HG02885 (cell line): ENCODE data around the gene NRN1L.
"Not testable (repeated sequence)": the region's sequence is repeated elsewhere in the genome, so short reads cannot be mapped to it uniquely, and the experiment has no call there.

Experiments used
- ATAC-seq: cut with Tn5 transposase; IDR thresholded peaks from one replicate; pipeline ENCODE4 v1.9.1; 2021; ENCODE audit warnings: mild to moderate bottlenecking; ENCODE audit not compliant: unreplicated experiment, poor library complexity

Gene NRN1L

DNA sequence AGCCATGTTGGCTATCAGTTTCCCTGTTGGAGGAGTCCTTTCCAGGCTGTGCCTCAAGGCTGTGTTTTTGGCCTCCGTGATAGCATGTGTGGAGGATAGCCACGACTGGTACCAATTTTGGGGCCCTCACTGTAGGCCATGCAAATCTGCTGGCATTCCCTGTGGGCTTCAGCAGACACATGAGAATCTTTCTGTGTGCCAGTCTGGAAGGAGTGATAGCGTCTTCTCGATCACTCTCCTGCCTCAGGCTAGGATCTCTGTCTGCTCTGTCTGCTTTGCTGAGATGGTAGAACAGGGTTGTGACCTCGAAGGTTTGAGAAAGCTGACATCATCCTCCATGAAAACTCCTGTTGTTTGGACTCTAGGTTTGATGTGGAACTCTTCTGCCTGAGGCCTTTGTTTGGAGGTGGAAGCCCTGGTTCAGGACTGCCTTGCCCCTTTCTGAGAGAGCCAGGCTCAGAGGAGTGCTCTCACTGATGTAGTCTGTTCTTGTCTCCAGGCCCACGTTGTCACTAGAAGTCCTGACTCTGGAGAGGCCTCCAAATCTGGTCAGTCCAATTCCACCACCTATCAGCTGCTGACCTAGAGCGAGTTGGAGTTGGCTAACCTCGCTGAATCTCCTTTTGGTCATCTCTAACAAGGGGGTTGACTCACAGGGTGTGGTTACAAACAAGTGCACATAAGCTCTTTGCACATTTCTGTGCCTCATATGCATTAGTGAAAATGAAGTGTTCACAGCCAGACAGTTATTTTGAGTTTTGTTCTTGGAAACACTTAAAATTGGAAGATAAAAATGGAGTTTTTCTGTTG, 23.9 kb upstream of the NRN1L start:
- ATAC-seq: no peak

DNA sequence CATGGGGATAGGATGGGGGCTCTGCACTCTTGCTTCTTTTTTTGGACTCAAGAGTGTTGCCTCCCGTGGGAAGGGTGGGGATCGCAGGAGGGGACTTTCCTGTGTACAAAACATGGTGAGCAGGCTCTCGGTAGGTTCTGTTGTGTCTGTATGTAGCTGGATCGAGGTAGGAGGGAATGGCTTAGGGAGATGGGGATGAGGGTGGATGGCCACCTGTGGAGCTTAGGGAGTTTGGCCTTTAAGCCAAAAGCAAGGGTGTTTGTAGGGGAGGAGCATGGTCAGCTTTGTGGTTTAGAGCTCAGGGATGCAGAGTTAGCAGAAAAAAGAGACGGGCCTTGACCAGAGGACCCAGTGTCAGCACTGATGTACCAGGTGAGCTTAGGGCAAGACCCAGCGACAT, 22.8 kb upstream of the NRN1L start:
- ATAC-seq: no peak

DNA sequence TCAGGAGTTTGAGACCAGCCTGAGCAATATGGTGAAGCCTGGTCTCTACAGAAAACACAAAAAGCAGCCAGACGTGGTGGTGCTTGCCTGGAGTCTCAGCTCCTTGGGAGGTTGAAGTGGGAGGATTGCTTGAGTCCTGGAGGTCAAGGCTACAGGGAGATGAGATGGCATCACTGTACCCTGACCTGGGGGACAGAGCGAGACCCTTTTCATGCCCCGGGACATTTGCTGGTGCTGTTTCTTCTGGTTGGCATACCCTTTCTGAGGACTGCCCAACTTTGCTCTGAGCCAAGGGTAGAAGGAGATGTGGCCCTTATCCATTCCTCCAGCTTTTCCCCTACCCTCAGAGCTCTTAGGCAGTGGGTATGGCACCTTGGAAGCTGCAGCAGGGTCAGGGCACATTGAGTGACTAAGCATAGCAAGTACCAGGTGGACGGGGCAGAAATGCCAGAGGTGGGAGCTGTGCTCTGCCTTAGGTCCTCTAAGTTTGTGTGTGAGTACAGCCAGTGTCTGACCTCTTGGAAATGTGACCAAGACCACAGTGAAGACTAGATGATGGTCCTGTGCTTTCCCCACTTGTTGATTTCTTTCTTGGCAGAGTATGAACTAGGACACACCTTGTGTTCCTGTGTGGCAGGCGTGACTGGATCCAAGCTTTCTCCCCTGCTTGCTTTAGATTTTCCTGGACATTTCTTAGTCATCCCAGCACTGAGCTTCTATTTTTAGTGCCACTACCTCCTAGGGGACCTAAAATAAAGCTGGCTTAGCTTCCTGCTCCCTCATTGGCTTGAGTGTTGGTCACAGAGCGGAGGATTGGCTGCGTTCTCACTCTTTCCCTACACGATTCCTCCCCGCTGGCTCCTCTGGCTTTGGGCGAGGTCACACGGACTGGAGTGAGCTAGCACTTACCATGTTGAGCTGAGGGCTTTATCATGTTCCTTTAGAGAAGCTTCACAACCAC, 21.8 kb upstream of the NRN1L start:
- no peak for ATAC-seq

DNA sequence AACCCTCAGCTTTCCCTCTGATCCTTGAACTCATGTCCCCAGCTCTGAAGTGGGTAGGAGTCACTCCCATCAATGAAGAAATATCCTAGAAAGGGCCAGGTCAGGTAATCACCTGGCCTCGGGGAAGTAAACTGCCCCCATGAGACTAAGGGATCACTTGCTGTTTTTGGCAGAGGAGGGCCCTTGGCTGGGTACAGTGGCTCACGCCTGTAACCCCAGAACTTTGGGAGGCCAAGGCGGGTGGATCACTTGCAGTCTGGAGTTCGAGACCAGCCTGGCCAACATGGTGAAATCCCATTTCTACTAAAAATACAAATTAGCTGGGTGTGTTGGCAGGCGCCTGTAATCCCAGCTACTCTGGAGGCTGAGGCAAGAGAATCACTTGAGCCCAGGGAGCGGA, 20.6 kb upstream of the NRN1L start:
- ATAC-seq: not testable (repeated sequence)

DNA sequence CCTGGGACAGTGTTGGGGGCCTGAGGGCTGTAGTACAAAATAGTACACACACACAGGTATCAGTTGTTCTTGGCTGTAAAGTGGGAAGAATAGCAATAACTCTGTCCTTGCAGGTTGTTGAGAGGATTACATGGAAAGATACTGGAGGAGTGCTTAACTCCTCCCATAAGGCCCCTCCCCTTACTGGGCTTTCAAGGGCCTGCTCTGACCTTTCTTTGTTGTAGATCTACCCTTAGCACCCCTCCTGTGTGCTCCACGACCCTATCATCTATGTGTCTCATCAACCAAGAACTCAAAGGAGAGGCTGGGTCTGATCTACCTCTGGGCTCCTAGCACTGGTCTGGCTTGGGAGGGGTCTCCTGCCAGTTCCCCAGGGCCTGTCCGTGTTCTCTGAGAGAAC, 20.1 kb upstream of the NRN1L start:
- ATAC-seq: no peak

DNA sequence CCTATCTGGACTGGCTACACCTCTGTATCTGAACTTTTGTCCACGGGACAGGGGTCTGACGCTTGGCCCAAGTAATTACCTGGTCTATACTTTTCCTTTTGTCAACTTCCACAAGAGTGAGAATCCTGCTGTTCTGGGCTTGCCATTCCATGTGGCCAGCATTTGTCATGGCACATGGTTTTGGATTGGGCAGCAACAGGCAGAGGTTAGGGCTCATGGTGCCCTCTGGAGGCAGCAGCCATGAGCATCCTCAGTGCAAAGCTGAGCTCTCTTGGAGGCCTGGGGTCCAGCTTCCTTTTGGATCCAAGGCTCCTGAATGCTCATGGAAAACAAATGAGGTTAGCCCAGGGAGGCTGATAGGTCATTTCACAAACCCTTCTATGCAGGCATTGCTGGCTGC, 19.4 kb upstream of the NRN1L start:
- no peak for ATAC-seq

DNA sequence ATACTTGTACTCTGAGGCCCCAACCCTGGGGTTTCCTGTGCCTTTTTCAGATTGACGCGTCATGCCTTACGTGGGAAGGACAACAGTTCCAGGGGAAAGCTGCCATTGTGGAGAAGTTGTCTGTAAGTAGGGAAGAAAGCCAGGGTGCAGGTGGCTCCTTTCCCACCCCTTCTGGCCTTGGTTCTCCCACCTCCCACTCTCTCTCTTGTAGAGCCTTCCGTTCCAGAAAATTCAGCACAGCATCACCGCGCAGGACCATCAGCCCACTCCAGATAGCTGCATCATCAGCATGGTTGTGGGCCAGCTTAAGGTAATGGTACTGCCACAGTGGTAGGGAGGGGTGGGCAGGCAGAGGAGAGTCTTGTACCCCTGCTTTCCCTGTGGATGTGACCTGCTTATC, 16.4 kb upstream of the NRN1L start:
- ATAC-seq: no peak

DNA sequence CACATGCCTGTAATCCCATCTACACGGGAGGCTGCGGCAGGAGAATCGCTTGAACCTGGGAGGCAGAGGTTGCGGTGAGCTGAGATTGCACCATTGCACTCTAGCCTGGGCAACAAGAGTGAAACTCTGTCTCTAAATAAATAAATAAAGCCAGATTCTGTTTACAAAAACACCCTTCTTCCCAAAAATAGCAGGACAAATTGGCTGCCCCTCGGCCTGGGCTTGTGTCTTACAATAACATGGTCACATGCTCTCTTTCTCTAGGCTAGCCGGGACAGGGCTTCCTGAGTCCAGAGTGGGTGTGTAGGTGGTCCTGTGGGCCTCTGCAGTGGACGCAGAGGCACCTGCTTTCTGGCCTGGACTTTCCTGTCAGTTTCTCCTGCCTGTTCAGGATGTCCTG, 15.0 kb upstream of the NRN1L start:
- ATAC-seq: no peak

DNA sequence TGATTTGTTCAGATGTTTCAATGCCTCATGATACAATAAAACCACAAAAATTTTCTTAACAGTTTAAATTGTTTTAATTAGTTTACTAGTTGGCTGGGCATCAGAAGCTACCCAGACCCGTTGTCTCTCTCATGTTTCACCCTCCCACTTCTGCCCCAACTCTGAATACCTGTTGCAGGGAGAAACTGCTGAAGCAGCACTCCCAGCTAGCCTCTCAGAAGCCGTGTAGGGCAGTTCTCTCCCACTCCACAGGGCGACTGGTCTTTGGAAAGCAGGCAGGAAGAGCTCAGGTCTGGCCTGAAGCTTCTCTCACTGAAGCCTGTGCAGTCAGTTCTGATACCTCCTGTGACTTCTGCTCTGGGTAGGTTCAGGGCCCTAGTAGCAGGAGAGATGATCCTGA, 13.4 kb upstream of the NRN1L start:
- no peak for ATAC-seq

DNA sequence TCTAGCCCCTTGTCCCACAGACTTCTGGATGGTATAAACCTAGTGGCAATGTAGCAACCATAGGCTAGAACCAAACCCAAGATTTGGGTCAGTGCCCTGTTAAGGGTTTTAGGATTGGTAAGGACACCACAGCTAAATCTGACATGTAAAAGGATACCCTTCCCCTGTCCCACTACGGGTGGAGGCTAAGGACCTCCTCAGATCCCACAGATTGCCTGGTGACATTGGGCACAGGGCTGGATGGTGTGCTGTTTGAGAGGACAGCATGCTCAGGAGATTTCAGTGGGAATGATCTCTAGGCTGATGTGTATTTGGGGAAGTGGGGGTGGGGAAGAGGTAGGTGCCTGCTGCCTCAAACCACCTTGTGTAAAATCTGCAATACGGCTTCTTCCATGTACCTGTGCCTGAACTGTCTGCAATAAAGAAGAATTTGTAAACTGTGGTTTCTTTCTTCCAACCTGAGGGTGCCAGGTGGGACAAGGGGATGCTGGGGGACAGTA, 12.5 kb upstream of the NRN1L start:
- no peak for ATAC-seq

DNA sequence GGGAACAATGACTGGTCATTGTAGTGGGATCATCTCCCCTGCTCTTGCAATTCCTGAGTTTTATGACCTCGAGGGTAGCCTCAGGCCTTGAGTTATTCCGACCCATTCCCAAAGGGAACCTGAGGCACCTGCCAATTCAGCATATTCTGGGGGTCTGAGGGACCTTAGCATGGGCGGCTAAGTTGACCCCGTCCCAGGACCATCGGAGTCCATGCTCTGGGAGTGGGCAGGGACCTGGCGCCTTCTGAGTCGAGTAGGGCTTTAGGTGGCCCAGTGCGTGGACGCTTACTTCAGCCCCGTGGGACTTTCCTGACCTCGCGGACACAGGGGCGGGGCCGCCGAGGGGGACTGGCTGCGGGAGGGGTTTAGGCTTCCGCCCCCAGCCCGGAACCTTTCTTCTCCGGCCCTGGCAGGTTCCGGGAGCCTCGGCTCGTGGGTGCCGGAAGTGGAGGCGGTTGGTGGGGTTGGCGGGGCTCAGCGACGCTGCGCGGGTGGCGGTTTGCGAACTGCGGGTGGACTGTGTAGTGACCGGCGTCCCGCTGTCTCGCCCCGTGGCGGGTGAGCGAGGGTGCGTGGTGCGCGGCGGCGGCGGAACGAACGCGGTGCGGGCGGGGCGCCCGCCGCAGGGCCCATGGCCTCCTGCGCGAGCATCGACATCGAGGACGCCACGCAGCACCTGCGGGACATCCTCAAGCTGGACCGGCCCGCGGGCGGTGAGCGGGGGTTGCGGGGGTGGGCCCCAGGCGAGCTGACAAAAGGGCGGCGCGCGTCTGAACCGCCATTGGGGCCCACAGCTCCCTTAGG, 11.9 kb upstream of the NRN1L start, which contains the start of gene EDC4:
EDC4 (plus strand) TSS at position 422 of the 804 bp plus-strand sequence; CDS start at position 632, 210 bp downstream.
- ATAC-seq: peak; percentile 80

DNA sequence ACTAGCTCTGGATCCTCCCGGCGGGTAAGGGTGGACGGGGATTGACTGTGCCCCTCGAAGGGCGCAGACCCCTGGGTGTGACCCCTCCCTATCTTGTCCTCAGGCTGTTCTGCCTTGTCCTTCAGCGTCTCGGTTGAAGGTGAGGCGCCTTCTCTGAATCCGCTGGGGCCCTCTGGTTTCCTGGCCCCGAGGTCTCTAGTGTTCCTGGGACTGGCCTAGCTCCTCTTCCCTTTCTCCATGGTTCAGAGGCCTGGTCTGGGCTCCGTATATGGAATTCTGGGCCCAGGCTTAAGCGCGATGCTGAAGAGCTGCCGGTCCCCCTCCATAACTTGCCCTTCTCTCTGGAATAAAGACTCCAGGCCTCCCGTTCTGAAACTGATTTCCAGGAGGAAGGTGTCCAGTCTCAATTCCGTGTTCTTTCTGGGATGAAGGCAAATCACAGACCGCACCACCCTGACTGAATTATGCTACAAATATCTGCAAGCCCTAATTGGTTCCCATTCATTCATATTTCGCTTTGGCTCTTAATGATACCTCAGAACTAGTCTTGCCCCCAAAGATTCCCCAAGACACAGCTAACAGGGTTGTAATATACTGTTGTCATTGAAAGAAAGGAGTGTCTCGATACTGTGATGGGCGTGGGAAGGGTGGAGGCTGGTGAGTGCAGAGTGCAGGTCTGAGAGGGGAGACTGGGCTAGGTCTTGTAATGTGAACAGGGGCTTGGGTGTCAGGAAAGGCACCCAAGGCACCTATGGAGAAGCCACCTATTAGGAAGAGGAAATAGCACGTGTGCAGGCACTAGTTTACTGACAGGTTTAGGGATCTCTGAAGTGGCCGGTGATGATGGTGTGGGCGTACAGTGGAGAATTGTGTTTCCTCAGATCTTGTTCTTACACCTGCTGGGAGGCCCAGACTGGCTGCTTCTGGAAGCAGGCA, 11.0 kb upstream of the NRN1L start:
- no peak for ATAC-seq

DNA sequence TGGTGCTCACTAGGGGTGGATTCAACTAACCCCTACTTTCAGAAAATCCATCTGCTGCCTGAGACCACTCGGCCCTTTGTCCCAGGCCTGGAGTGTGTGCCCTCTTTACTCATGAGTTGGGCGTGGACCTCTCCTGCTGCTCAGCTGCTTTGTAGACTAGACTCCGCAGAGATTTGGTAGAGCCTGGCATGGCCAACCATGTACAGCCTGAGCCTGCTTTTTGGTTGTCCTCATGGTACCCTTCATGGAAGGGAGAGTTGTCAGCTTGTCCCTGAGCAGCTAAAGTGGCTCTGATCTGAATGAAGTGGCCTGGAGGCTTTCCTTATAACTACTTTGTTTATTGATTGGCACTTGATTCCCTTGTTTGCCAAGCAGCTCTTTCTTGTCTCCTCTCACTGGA, 10.3 kb upstream of the NRN1L start:
- no peak for ATAC-seq

DNA sequence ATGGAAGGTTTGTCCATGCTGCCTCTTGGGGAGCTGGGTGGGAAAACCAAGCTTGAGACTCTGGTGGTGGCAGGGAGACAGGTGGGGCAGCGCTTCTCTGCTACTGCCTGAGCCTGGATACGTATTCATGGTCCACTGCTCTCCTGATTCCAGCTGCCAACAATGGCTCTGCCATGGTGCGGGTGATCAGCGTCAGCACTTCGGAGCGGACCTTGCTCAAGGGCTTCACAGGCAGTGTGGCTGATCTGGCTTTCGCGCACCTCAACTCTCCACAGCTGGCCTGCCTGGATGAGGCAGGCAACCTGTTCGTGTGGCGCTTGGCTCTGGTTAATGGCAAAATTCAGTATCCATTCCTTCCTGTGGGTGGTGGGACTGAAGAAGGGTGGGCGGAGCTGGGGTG, 7.6 kb upstream of the NRN1L start:
- no peak for ATAC-seq

DNA sequence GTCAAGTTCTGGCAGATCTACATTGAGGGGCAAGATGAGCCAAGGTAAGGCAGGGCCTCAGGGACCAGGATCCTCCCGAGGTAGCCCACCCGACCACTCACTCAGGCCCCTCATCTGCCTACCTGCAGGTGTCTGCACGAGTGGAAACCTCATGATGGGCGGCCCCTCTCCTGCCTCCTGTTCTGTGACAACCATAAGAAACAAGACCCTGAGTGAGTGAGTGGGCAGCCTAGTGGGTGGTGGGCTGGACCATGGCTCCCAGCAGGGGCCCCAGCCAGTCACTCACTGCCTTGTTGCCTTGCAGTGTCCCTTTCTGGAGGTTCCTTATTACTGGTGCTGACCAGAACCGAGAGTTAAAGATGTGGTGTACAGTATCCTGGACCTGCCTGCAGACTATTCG, 6.5 kb upstream of the NRN1L start:
- no peak for ATAC-seq

DNA sequence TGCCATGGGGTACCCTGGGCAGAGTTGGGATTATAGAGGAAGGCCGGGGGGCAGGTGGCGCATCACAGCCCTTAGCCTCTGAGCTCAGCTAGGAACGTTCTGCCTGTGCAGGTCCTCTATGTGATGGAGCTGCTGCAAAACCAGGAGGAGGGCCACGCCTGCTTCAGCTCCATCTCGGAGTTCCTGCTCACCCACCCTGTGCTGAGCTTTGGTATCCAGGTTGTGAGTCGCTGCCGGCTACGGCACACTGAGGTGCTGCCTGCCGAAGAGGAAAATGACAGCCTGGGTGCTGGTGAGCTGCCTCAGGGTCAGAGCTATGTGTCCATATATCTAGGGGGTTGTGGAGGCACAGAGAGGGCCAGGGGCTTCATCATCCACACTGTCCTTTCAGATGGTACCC, 5.8 kb upstream of the NRN1L start:
- ATAC-seq: no peak

DNA sequence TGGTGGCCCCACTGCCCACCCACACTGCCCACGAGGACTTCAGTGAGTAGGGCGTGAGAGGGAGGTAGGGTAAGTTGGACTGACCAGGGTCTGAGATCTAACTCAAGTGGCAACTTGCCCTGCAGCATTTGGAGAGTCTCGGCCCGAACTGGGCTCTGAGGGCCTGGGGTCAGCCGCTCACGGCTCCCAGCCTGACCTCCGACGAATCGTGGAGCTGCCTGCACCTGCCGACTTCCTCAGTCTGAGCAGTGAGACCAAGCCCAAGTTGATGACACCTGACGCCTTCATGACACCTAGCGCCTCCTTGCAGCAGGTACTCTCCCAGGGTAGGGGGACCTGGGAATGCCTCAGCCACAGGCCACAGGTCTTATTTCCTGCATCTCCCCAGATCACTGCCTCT, 5.2 kb upstream of the NRN1L start:
- ATAC-seq: no peak

DNA sequence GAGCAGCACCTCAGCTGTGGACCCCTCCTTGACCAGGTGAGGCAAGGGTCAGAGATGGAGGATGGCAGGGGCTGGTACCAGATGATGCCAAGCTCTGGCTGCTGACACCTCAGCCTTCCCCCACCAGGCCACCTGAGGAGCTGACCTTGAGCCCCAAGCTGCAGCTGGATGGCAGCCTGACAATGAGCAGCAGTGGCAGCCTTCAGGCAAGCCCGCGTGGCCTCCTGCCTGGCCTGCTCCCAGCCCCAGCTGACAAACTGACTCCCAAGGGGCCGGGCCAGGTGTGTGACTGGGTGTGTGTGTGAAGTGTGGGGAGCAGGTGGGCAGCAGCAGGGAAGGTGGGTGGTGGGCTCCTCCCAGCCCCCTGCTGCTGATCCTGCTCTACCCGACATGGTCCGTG, 4.7 kb upstream of the NRN1L start:
- ATAC-seq: no peak

DNA sequence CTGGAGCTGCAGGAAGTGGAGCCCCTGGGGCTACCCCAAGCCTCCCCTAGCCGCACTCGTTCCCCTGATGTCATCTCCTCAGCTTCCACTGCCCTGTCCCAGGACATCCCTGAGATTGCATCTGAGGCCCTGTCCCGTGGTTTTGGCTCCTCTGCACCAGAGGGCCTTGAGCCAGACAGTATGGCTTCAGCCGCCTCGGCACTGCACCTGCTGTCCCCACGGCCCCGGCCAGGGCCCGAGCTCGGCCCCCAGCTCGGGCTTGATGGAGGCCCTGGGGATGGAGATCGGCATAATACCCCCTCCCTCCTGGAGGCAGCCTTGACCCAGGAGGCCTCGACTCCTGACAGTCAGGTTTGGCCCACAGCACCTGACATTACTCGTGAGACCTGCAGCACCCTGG, 4.1 kb upstream of the NRN1L start:
- no peak for ATAC-seq
